Measurements from ENCODE around the gene SAMHD1. TPM values are rescaled to one million over a fixed set of nuclear protein-coding genes. Genes with fewer than 3 reads are reported as not detected.

The SAMHD1 gene
- total and polyA plus RNA-seq, 2 of the 13 experiments (the other 11 are each of a cell fraction or from before 2014, with no cell fraction given), result 16.9 to 43.5 TPM

GRCh38 chr20:36957875-36958667, 6.6 kb upstream of the SAMHD1 start (continued):
- TF ChIP-seq MTF2 (CRISPR knock-in tag; IDR thresholded peaks at IDR 0.05; ENCODE audit: borderline replicate concordance), result no peak
- no peak for TF ChIP-seq ZBTB25 (CRISPR knock-in tag; IDR thresholded peaks at IDR 0.05)
- TF ChIP-seq BRF2 (CRISPR knock-in tag; IDR thresholded peaks at IDR 0.05), result no peak
- no peak for TF ChIP-seq ZNF879 (CRISPR knock-in tag; IDR thresholded peaks at IDR 0.05)
- TF ChIP-seq HNF4A (CRISPR knock-in tag; IDR thresholded peaks at IDR 0.05), result peak; percentile 73
- TF ChIP-seq RXRB (CRISPR knock-in tag; IDR thresholded peaks at IDR 0.05; ENCODE audit: borderline replicate concordance), result no peak
- no peak for TF ChIP-seq SYNCRIP (IDR thresholded peaks at IDR 0.05; ENCODE audit: insufficient read depth, low read depth, low read length)
- TF ChIP-seq ISL2 (CRISPR knock-in tag; IDR thresholded peaks at IDR 0.05), result no peak
- TF ChIP-seq ZNF644 (CRISPR knock-in tag; IDR thresholded peaks at IDR 0.05; ENCODE audit: low read depth), result peak; percentile 94
- TF ChIP-seq POLR2AphosphoS2 (IDR thresholded peaks at IDR 0.05; ENCODE audit: low read depth, low read length), result no peak
- no peak for TF ChIP-seq NKX3-1 (CRISPR knock-in tag; IDR thresholded peaks at IDR 0.05)
- no peak for TF ChIP-seq BATF2 (CRISPR knock-in tag; IDR thresholded peaks at IDR 0.05)
- no peak for TF ChIP-seq ZNF280B (CRISPR knock-in tag; IDR thresholded peaks at IDR 0.05; ENCODE audit: borderline replicate concordance)
- 0 out of 4 replicates have a peak, but pooled peaks of 1 of the 2 experiments have one; percentile 9 for TF ChIP-seq KLF16 (CRISPR knock-in tag; IDR thresholded peaks at IDR 0.05)
- no peak for TF ChIP-seq ZNF567 (CRISPR knock-in tag; IDR thresholded peaks at IDR 0.05; ENCODE audit: borderline replicate concordance)
- TF ChIP-seq ETV5 (CRISPR knock-in tag; IDR thresholded peaks at IDR 0.05; ENCODE audit: borderline replicate concordance), result peak; percentile 41
- TF ChIP-seq ZHX1 (CRISPR knock-in tag; IDR thresholded peaks at IDR 0.05; ENCODE audit: low read depth), result no peak
- TF ChIP-seq THRA (CRISPR knock-in tag; IDR thresholded peaks at IDR 0.05; ENCODE audit: borderline replicate concordance), result peak; percentile 7; the same call in 1 of the 2 replicates
- 0 out of 2 replicates have a peak, but pooled peaks have one; percentile 28 for TF ChIP-seq RCOR2 (CRISPR knock-in tag; IDR thresholded peaks at IDR 0.05)
- TF ChIP-seq U2AF2 (IDR thresholded peaks at IDR 0.05; ENCODE audit: low read depth, low read length), result no peak
- TF ChIP-seq ZNF780A (CRISPR knock-in tag; IDR thresholded peaks at IDR 0.05), result no peak
